Measurements from ENCODE around the gene SSH2. TPM values are rescaled to one million over a fixed set of nuclear protein-coding genes. Genes with fewer than 3 reads are reported as not detected.

Gene SSH2
- total and polyA plus RNA-seq, 4 donors = 7.5 to 14.1 (median 11.2) TPM

GRCh38 chr17:29771546-29771945 is 158.5 kb downstream of the SSH2 start:
- H3K9ac ChIP-seq (ENCODE audit: low read depth in 1 of 2, low read length in 2 of 2) = no peak overlapping the region
- H3K27me3 ChIP-seq (ENCODE audit: control insufficient read depth in 4 of 4, insufficient read depth in 4 of 4, low read length in 3 of 4) = no peaks in the 10 kb centered on the region
- H3K36me3 ChIP-seq (ENCODE audit: control insufficient read depth in 4 of 4, insufficient read depth in 3 of 4, low read depth in 1 of 4, low read length in 3 of 4) = peaks cover 0 to 1% (median 0%) of the 10 kb centered on the region in 4 donors
- H3K4me1 ChIP-seq (ENCODE audit: control insufficient read depth in 4 of 4, insufficient read depth in 4 of 4, low read length in 3 of 4) = no peaks in the 10 kb centered on the region
- 94% methylated on average over 1 of the region's 1 CpG for WGBS
- H3K9me3 ChIP-seq (ENCODE audit: control insufficient read depth in 4 of 4, low read length in 3 of 4) = no peaks in the 10 kb centered on the region
- H3K27ac ChIP-seq (ENCODE audit: low read depth in 1 of 2, low read length in 2 of 2) = no peak overlapping the region
- DNase-seq (ENCODE audit: low spot score) = no peak
- no peak overlapping the region for H3K4me3 ChIP-seq (ENCODE audit: low read depth in 1 of 3, low read length in 3 of 3)
- TF ChIP-seq HNF4G (IDR thresholded peaks at IDR 0.05) (no peak), FOXA1 (IDR thresholded peaks at IDR 0.05) (no peak), ZBTB33 (IDR thresholded peaks at IDR 0.05) (no peak), GABPA (IDR thresholded peaks at IDR 0.05 in 1 of 2, conservative IDR thresholded peaks at IDR 0.05 in 1 of 2) (no peak), NR2F2 (IDR thresholded peaks at IDR 0.05) (no peak), JUND (IDR thresholded peaks at IDR 0.05) (no peak), SP1 (IDR thresholded peaks at IDR 0.05) (no peak), HNF4A (conservative IDR thresholded peaks at IDR 0.05) (no peak), MAX (IDR thresholded peaks at IDR 0.05) (no peak)

- TF ChIP-seq CTCF (IDR thresholded peaks at IDR 0.05; ENCODE audit: low read depth, low read length, missing input control) (no peak), HNF4G (IDR thresholded peaks at IDR 0.05) (no peak), YY1 (IDR thresholded peaks at IDR 0.05) (no peak), EGR1 (IDR thresholded peaks at IDR 0.05; ENCODE audit: low read depth in 2 of 2) (no peak), FOXA2 (IDR thresholded peaks at IDR 0.05) (no peak), HNF4A (conservative IDR thresholded peaks at IDR 0.05) (no peak), MAX (IDR thresholded peaks at IDR 0.05) (no peak), RXRA (IDR thresholded peaks at IDR 0.05) (no peak), ZBTB33 (IDR thresholded peaks at IDR 0.05) (no peak), REST (IDR thresholded peaks at IDR 0.05) (no peak), SP1 (IDR thresholded peaks at IDR 0.05) (no peak), GABPA (IDR thresholded peaks at IDR 0.05 in 1 of 2, conservative IDR thresholded peaks at IDR 0.05 in 1 of 2) (no peak)
Observed at GRCh38 chr17:29769225-29769624, 160.8 kb downstream of the SSH2 start.

More at GRCh38 chr17:29769225-29769624, 160.8 kb downstream of the SSH2 start:
- Histone ChIP-seq H3K9me3 (ENCODE audit: control insufficient read depth in 4 of 4, low read length in 3 of 4) (no peaks in the 10 kb centered on the region), H3K4me1 (ENCODE audit: control insufficient read depth in 4 of 4, insufficient read depth in 4 of 4, low read length in 3 of 4) (no peaks in the 10 kb centered on the region), H3K9ac (ENCODE audit: low read depth in 1 of 2, low read length in 2 of 2) (no peak overlapping the region), H3K27me3 (ENCODE audit: control insufficient read depth in 4 of 4, insufficient read depth in 4 of 4, low read length in 3 of 4) (no peaks in the 10 kb centered on the region), H3K27ac (ENCODE audit: low read depth in 1 of 2, low read length in 2 of 2) (no peak overlapping the region), H3K4me3 (ENCODE audit: low read depth in 1 of 3, low read length in 3 of 3) (no peak overlapping the region), H3K36me3 (ENCODE audit: control insufficient read depth in 4 of 4, insufficient read depth in 3 of 4, low read depth in 1 of 4, low read length in 3 of 4) (peaks cover 0 to 1% (median 0%) of the 10 kb centered on the region in 4 donors)
- no peak for DNase-seq (ENCODE audit: low spot score)
